Erythroblast (primary cell): Measurements from ENCODE around the gene PKP4.

Experiments
- GATA1 ChIP-seq: IDR thresholded peaks from 2 replicates; pipeline ENCODE4 v1.6.1; 2011; ENCODE audit warnings: low read depth, mild to moderate bottlenecking, control low read depth, low read length, moderate library complexity
- POLR2A ChIP-seq: IDR thresholded peaks from 2 replicates; pipeline ENCODE4 v1.6.1; 2011; ENCODE audit warnings: mild to moderate bottlenecking, low read length

- TF ChIP-seq POLR2A (no peak), GATA1 (no peak)
Observed at GRCh38 chr2:158633261-158633660, 176.5 kb downstream of the PKP4 start.
